Measurements from ENCODE around the gene PSMB1.

DNA sequence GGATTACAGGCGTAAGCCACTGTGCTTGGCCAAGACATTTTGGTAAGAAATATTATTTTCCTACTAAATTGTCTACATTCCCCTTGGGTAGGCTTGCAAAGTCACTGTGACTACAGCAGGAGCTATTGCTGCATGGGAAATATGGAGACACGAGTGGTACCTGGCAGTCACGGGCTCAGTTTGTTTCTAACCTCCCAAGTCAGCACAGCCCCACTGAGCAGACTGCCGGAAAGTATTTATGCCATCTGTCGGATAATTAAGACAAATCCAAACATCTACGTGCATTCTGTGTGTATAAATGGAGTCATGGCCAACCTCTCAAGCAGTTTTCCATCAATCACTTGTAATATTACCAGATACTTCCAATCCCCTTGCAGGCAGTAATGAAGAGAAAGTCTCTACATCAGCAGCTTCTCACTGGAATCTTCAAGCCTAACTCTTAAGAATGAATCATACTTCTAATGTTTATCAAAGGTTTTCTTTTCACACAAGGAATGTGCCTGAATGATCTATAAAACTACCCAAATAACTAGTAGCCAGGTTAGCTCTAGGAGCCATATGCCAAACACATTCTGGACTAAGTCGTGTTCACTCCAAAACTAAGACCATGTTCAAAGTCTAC, 20.1 kb downstream of the PSMB1 start:
- TF ChIP-seq, protein P1, sequence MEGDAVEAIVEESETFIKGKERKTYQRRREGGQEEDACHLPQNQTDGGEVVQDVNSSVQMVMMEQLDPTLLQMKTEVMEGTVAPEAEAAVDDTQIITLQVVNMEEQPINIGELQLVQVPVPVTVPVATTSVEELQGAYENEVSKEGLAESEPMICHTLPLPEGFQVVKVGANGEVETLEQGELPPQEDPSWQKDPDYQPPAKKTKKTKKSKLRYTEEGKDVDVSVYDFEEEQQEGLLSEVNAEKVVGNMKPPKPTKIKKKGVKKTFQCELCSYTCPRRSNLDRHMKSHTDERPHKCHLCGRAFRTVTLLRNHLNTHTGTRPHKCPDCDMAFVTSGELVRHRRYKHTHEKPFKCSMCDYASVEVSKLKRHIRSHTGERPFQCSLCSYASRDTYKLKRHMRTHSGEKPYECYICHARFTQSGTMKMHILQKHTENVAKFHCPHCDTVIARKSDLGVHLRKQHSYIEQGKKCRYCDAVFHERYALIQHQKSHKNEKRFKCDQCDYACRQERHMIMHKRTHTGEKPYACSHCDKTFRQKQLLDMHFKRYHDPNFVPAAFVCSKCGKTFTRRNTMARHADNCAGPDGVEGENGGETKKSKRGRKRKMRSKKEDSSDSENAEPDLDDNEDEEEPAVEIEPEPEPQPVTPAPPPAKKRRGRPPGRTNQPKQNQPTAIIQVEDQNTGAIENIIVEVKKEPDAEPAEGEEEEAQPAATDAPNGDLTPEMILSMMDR (conservative IDR thresholded peaks at IDR 0.05; ENCODE audit: low read depth in 2 of 2) = no peak
- TF ChIP-seq, protein P2, sequence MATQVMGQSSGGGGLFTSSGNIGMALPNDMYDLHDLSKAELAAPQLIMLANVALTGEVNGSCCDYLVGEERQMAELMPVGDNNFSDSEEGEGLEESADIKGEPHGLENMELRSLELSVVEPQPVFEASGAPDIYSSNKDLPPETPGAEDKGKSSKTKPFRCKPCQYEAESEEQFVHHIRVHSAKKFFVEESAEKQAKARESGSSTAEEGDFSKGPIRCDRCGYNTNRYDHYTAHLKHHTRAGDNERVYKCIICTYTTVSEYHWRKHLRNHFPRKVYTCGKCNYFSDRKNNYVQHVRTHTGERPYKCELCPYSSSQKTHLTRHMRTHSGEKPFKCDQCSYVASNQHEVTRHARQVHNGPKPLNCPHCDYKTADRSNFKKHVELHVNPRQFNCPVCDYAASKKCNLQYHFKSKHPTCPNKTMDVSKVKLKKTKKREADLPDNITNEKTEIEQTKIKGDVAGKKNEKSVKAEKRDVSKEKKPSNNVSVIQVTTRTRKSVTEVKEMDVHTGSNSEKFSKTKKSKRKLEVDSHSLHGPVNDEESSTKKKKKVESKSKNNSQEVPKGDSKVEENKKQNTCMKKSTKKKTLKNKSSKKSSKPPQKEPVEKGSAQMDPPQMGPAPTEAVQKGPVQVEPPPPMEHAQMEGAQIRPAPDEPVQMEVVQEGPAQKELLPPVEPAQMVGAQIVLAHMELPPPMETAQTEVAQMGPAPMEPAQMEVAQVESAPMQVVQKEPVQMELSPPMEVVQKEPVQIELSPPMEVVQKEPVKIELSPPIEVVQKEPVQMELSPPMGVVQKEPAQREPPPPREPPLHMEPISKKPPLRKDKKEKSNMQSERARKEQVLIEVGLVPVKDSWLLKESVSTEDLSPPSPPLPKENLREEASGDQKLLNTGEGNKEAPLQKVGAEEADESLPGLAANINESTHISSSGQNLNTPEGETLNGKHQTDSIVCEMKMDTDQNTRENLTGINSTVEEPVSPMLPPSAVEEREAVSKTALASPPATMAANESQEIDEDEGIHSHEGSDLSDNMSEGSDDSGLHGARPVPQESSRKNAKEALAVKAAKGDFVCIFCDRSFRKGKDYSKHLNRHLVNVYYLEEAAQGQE (IDR thresholded peaks at IDR 0.05; ENCODE audit: unreplicated experiment) = no peak
- TF ChIP-seq EZH2 (IDR thresholded peaks at IDR 0.05; ENCODE audit: low read depth, unreplicated experiment) (no peak), CREB1 (CRISPR knock-in tag; IDR thresholded peaks at IDR 0.05; ENCODE audit: low read depth) (no peak), POLR2AphosphoS5 (IDR thresholded peaks at IDR 0.05; ENCODE audit: low read depth) (no peak), EZH2phosphoT487 (IDR thresholded peaks at IDR 0.05; ENCODE audit: unreplicated experiment) (no peak), JUNB (IDR thresholded peaks at IDR 0.05; ENCODE audit: unreplicated experiment) (no peak), ZNF114 (CRISPR knock-in tag; IDR thresholded peaks at IDR 0.05) (no peak), ZNF331 (CRISPR knock-in tag; IDR thresholded peaks at IDR 0.05; ENCODE audit: low read depth) (no peak)
- TF ChIP-seq, protein P3, sequence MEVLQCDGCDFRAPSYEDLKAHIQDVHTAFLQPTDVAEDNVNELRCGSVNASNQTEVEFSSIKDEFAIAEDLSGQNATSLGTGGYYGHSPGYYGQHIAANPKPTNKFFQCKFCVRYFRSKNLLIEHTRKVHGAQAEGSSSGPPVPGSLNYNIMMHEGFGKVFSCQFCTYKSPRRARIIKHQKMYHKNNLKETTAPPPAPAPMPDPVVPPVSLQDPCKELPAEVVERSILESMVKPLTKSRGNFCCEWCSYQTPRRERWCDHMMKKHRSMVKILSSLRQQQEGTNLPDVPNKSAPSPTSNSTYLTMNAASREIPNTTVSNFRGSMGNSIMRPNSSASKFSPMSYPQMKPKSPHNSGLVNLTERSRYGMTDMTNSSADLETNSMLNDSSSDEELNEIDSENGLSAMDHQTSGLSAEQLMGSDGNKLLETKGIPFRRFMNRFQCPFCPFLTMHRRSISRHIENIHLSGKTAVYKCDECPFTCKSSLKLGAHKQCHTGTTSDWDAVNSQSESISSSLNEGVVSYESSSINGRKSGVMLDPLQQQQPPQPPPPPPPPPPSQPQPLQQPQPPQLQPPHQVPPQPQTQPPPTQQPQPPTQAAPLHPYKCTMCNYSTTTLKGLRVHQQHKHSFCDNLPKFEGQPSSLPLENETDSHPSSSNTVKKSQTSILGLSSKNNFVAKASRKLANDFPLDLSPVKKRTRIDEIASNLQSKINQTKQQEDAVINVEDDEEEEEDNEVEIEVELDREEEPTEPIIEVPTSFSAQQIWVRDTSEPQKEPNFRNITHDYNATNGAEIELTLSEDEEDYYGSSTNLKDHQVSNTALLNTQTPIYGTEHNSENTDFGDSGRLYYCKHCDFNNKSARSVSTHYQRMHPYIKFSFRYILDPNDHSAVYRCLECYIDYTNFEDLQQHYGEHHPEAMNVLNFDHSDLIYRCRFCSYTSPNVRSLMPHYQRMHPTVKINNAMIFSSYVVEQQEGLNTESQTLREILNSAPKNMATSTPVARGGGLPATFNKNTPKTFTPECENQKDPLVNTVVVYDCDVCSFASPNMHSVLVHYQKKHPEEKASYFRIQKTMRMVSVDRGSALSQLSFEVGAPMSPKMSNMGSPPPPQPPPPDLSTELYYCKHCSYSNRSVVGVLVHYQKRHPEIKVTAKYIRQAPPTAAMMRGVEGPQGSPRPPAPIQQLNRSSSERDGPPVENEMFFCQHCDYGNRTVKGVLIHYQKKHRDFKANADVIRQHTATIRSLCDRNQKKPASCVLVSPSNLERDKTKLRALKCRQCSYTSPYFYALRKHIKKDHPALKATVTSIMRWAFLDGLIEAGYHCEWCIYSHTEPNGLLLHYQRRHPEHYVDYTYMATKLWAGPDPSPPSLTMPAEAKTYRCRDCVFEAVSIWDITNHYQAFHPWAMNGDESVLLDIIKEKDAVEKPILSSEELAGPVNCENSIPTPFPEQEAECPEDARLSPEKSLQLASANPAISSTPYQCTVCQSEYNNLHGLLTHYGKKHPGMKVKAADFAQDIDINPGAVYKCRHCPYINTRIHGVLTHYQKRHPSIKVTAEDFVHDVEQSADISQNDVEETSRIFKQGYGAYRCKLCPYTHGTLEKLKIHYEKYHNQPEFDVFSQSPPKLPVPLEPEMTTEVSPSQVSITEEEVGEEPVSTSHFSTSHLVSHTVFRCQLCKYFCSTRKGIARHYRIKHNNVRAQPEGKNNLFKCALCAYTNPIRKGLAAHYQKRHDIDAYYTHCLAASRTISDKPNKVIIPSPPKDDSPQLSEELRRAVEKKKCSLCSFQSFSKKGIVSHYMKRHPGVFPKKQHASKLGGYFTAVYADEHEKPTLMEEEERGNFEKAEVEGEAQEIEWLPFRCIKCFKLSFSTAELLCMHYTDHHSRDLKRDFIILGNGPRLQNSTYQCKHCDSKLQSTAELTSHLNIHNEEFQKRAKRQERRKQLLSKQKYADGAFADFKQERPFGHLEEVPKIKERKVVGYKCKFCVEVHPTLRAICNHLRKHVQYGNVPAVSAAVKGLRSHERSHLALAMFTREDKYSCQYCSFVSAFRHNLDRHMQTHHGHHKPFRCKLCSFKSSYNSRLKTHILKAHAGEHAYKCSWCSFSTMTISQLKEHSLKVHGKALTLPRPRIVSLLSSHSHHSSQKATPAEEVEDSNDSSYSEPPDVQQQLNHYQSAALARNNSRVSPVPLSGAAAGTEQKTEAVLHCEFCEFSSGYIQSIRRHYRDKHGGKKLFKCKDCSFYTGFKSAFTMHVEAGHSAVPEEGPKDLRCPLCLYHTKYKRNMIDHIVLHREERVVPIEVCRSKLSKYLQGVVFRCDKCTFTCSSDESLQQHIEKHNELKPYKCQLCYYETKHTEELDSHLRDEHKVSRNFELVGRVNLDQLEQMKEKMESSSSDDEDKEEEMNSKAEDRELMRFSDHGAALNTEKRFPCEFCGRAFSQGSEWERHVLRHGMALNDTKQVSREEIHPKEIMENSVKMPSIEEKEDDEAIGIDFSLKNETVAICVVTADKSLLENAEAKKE (CRISPR knock-in tag; IDR thresholded peaks at IDR 0.05) = no peak
